Calu3 (cell line): ENCODE measurements around the gene SPEM1. TPM values are rescaled to one million over a fixed set of nuclear protein-coding genes. Genes with fewer than 3 reads are reported as not detected.

Experiments
- Bru-seq: library from RNA; stranded (reverse); fragments of 400-500 nt; gene quantifications from one replicate; lab custom pipeline; 2021; lab: Mats Ljungman, UMichigan
- BruChase-seq, 2 experiments: library from RNA; stranded (reverse); fragments of 400-500 nt; gene quantifications; one replicate each; lab custom pipeline; 2021; lab: Mats Ljungman, UMichigan
- BruUV-seq: library from RNA; stranded (reverse); fragments of 400-500 nt; replicated peaks from 2 replicates; lab custom pipeline; 2021; lab: Mats Ljungman, UMichigan
- CTCF ChIA-PET: fragments of 300-600 bp; sonication (Branson Sonifier 250); formaldehyde crosslinking; loops from one replicate; lab custom pipeline; 2022; ENCODE audit warnings: antibody characterized with exemption; lab: Charles Lee
- DNase-seq: peaks from one replicate; pipeline ENCODE4 v3.0.0; 2022
- H3K27ac Mint-ChIP-seq: one replicate; pipeline ENCODE4 v1.8.0; 2022; ENCODE audit warnings: mixed read lengths; ENCODE audit not compliant: unreplicated experiment
- H3K27me3 Mint-ChIP-seq: one replicate; pipeline ENCODE4 v1.8.0; 2022; ENCODE audit warnings: mixed read lengths; ENCODE audit not compliant: unreplicated experiment
- H3K36me3 Mint-ChIP-seq: one replicate; pipeline ENCODE4 v1.8.0; 2022; ENCODE audit warnings: mild to moderate bottlenecking, moderate library complexity, mixed read lengths; ENCODE audit not compliant: insufficient read depth, unreplicated experiment
- H3K4me1 Mint-ChIP-seq: one replicate; pipeline ENCODE4 v1.8.0; 2022; ENCODE audit warnings: mild to moderate bottlenecking, low read depth, mixed read lengths; ENCODE audit not compliant: unreplicated experiment
- H3K4me3 Mint-ChIP-seq: one replicate; pipeline ENCODE4 v1.8.0; 2022; ENCODE audit warnings: mild to moderate bottlenecking, low read depth, moderate library complexity, mixed read lengths; ENCODE audit not compliant: unreplicated experiment
- H3K9me3 Mint-ChIP-seq: one replicate; pipeline ENCODE4 v1.8.0; 2022; ENCODE audit warnings: low read depth, mixed read lengths; ENCODE audit not compliant: unreplicated experiment
- CTCF ChIP-seq: fragments of 200-600 bp; IDR thresholded peaks from one replicate; pipeline ENCODE4 v1.8.0; 2022; ENCODE audit warnings: antibody characterized with exemption; ENCODE audit not compliant: unreplicated experiment
- intact Hi-C: fragments of 100-400 bp; cut with micrococcal nuclease; formaldehyde crosslinking; loops from one replicate; pipeline ENCODE4 v1.10.0; 2022; ENCODE audit not compliant: unreplicated experiment
- long read RNA-seq: library from polyadenylated mRNA; stranded (forward); transcript quantifications from one replicate; pipeline ENCODE4 v2.0.0, GENCODE V29; 2022
- total RNA-seq: library from RNA; stranded (reverse); gene quantifications from 2 replicates; pipeline ENCODE4 v1.2.3, GENCODE V29; 2022

Gene SPEM1
- total RNA-seq: not detected in 2 replicates
- Bru-seq, nascent RNA: not detected
- not detected for BruChase-seq, experiment 1, labeled RNA remaining after a 6-hour chase
- BruChase-seq, experiment 2, labeled RNA remaining after a 2-hour chase: not detected
- long read RNA-seq: 0 reads

- Mint-ChIP-seq H3K4me1 (no peaks in the 10 kb centered on the region), H3K9me3 (no peaks in the 10 kb centered on the region), H3K27me3 (peaks cover 15% of the 10 kb centered on the region), H3K27ac (no peak within 1 kb of the TSS), H3K36me3 (no peaks in the 10 kb centered on the region), H3K4me3 (no peak within 1 kb of the TSS)
- intact Hi-C loops: no loop called here
- CTCF ChIA-PET: no interaction called here
- BruUV-seq: no TSS peak
- no peak for DNase-seq
- no peak for TF ChIP-seq CTCF
Observed at GRCh38 chr17:7419819-7420610, at the start of gene SPEM1. Gene SPEM1 (plus strand): TSS chr17:7420324. CDS start chr17:7420385, 61 bp downstream.

DNA sequence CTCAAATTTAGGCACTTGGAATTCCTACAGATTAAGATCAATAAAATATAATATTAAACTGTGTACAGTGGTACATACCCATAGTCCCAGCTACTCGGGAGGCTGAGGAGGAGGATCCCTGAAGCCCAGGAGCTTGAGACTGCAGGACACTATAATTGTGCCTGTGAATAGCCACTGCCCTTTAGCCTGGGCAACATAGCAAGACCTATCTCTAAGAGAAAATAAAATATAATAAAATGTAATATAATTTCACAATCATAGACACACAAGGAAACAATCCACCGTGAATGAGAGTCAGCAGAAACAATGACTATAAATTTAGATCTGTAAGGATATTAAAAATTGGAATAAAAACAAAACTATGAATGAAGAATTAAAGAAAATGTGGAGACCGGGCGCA is 49.3 kb upstream of the SPEM1 start:
- Mint-ChIP-seq H3K27me3 (peaks cover 13% of the 10 kb centered on the region), H3K4me1 (no peaks in the 10 kb centered on the region), H3K36me3 (no peaks in the 10 kb centered on the region), H3K4me3 (no peak overlapping the region), H3K27ac (no peak overlapping the region), H3K9me3 (no peaks in the 10 kb centered on the region)
- intact Hi-C loops: no loop called here
- no peak for DNase-seq
- TF ChIP-seq CTCF: no peak
- no TSS peak for BruUV-seq
- CTCF ChIA-PET: interaction anchor here (1.5 kb wide), 1 partner anchor 15 kb away, joined by 5 read pairs; no protein-coding TSS in a partner anchor

DNA sequence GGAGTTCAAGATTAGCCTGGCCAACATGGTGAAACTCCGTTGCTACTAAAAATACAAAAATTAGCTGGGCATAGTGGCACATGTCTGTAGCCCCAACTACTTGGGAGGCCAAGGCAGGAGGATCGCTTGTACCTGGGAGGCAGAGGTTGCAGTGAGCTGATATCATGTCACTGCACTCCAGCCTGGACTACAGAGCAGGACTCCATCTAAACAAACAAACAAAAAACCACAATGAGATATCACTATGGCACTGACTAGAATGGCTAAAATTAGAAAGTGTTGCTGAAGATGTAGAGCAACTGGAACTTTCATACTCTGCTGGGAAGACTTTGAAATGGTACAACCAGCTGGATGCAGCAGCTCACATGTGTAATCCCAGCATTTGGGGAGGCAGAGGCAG is 45.8 kb upstream of the SPEM1 start:
- H3K27ac Mint-ChIP-seq: no peak overlapping the region

DNA sequence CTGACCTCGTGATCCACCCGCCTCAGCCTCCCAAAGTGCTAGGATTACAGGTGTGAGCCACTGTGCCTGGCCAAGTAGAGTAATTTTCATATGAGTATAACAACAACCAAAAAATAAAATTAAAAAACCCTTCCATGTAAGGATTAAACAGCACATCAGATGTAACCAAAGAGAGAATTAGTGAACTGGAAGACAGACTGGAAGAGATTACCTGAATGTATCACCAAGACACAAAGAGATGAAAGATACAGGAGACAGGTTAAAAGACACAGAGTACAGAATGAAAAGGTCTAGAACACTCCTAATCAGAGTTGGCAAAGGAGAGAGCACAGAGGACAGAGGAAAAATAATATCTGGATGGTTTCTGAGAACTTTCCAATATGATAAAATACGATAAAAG is 41.0 kb upstream of the SPEM1 start:
- intact Hi-C loops: no loop called here
- peaks cover 8% of the 10 kb centered on the region for H3K4me1 Mint-ChIP-seq
- H3K4me3 Mint-ChIP-seq: no peak overlapping the region
- no peak overlapping the region for H3K27ac Mint-ChIP-seq
- peaks cover 25% of the 10 kb centered on the region for H3K36me3 Mint-ChIP-seq
- CTCF ChIA-PET: no interaction called here
- H3K9me3 Mint-ChIP-seq: no peaks in the 10 kb centered on the region
- BruUV-seq: no TSS peak
- DNase-seq: no peak
- no peaks in the 10 kb centered on the region for H3K27me3 Mint-ChIP-seq
- TF ChIP-seq CTCF: no peak

More for the DNA sequence above, 45.8 kb upstream of the SPEM1 start:
- no peak for DNase-seq
- Mint-ChIP-seq H3K27me3 (peaks cover 8% of the 10 kb centered on the region), H3K4me3 (no peak overlapping the region), H3K36me3 (no peaks in the 10 kb centered on the region), H3K9me3 (no peaks in the 10 kb centered on the region), H3K4me1 (no peaks in the 10 kb centered on the region)
- CTCF ChIA-PET: no interaction called here
- intact Hi-C loops: no loop called here
- no peak for TF ChIP-seq CTCF
- BruUV-seq: no TSS peak
